HCT116 (cell line): ENCODE measurements around the gene GRIN2A. TPM values are rescaled to one million over a fixed set of nuclear protein-coding genes. Genes with fewer than 3 reads are reported as not detected.

ENCODE experiments used
- ATAC-seq: fragments of 200-7000 bp; cut with Tn5 transposase; 2 replicates; pipeline ENCODE4 v1.9.1; 2020; ENCODE audit warnings: mild to moderate bottlenecking, moderate library complexity
- BruUV-seq: library from RNA; stranded (reverse); fragments of 400-500 nt; replicated peaks from 2 replicates; lab custom pipeline; 2021; lab: Mats Ljungman, UMichigan
- CTCF ChIA-PET: fragments of 300-600 bp; sonication (Branson Sonifier 250); formaldehyde crosslinking; loops from one replicate; lab custom pipeline; 2021; ENCODE audit warnings: antibody characterized with exemption; lab: Charles Lee
- POLR2A ChIA-PET: fragments of 300-600, 350-600 bp; sonication (Branson Sonifier 250); formaldehyde crosslinking; loops from one replicate; lab custom pipeline; 2021; ENCODE audit warnings: antibody characterized with exemption; lab: Charles Lee
- RAD21 ChIA-PET, 2 experiments: fragments of 300-600 bp; sonication (Branson Sonifier 250); formaldehyde crosslinking; loops; one replicate each; lab custom pipeline; 2023; ENCODE audit warnings: low total read pairs in 2 of 2; ENCODE audit not compliant: uncharacterized antibody in 2 of 2, unreplicated experiment in 2 of 2, low non-redundant PET in 1 of 2; lab: Charles Lee
- DNase-seq: peaks from one replicate; pipeline ENCODE4 v3.0.0-alpha.2; 2010; ENCODE audit warnings: low read depth, low spot score
- H2AFZ ChIP-seq: fragments of 200-600 bp; shearing (Covaris generic), sonication (generic); 2 replicates; pipeline ENCODE4 v1.6.1; 2017; ENCODE audit warnings: low read depth, mixed run types, mixed read lengths, antibody characterized with exemption, low read length; ENCODE audit not compliant: poor library complexity, severe bottlenecking
- H3K27ac ChIP-seq: 2 replicates; pipeline ENCODE4 v1.5.1; 2012; ENCODE audit warnings: low read depth, low read length
- H3K27me3 ChIP-seq: fragments of 200-600 bp; sonication (generic); 2 replicates; pipeline ENCODE4 v1.6.1; 2016; ENCODE audit warnings: mixed run types, low read length, mixed read lengths; ENCODE audit not compliant: insufficient read depth
- H3K36me3 ChIP-seq, 2 experiments: fragments of 200-500 bp in 1 of 2; fragments of 200-600 bp in 1 of 2; sonication (Bioruptor generic) in 1 of 2; sonication (generic) in 1 of 2; 2 replicates each; pipeline versions ENCODE4 v1.5.1 to v1.6.1; 2014 to 2016; ENCODE audit warnings: low read length in 2 of 2, inconsistent platforms in 1 of 2, mixed read lengths in 1 of 2, mixed run types in 1 of 2; ENCODE audit not compliant: insufficient read depth in 2 of 2, control insufficient read depth in 1 of 2
- H3K4me1 ChIP-seq, 2 experiments: fragments of 200-600 bp in 1 of 2; sonication (generic) in 1 of 2; 2 replicates each; pipeline versions ENCODE4 v1.5.1 to v1.6.1; 2012 to 2017; ENCODE audit warnings: low read length in 2 of 2, inconsistent platforms in 1 of 2, mild to moderate bottlenecking in 1 of 2, mixed read lengths in 1 of 2, mixed run types in 1 of 2, moderate library complexity in 1 of 2; ENCODE audit not compliant: insufficient read depth in 2 of 2, control insufficient read depth in 1 of 2
- H3K4me2 ChIP-seq: fragments of 200-600 bp; sonication (generic); 2 replicates; pipeline ENCODE4 v1.6.1; 2017; ENCODE audit warnings: mixed run types, low read length, mixed read lengths
- H3K4me3 ChIP-seq, 2 experiments: fragments of 200-600 bp in 1 of 2; sonication (generic) in 1 of 2; replicated peaks in 1 of 2; 2 replicates each; pipeline ENCODE4 v1.5.1; 2011 to 2016; ENCODE audit warnings: low read length in 2 of 2, control low read depth in 1 of 2, low read depth in 1 of 2, mild to moderate bottlenecking in 1 of 2, mixed read lengths in 1 of 2, mixed run types in 1 of 2
- H3K79me2 ChIP-seq: fragments of 200-600 bp; sonication (generic); 2 replicates; pipeline ENCODE4 v1.6.1; 2017; ENCODE audit warnings: mild to moderate bottlenecking, mixed run types, low read length, moderate library complexity, mixed read lengths; ENCODE audit not compliant: insufficient read depth
- H3K9ac ChIP-seq: fragments of 200-600 bp; sonication (generic); 2 replicates; pipeline ENCODE4 v1.6.1; 2016; ENCODE audit warnings: low read length, mixed read lengths
- H3K9me2 ChIP-seq: fragments of 200-600 bp; sonication (generic), shearing (Covaris generic); 2 replicates; pipeline ENCODE4 v1.6.1; 2017; ENCODE audit warnings: mixed run types, mild to moderate bottlenecking, moderate library complexity; ENCODE audit not compliant: insufficient read depth
- H3K9me3 ChIP-seq, 2 experiments: fragments of 200-500 bp in 1 of 2; fragments of 200-600 bp in 1 of 2; sonication (Bioruptor generic) in 1 of 2; sonication (generic) in 1 of 2; 2 replicates each; pipeline ENCODE4 v1.6.1; 2014 to 2017; ENCODE audit warnings: low read length in 2 of 2, mixed read lengths in 2 of 2, inconsistent platforms in 1 of 2, low read depth in 1 of 2, mild to moderate bottlenecking in 1 of 2, mixed run types in 1 of 2, moderate library complexity in 1 of 2; ENCODE audit not compliant: control insufficient read depth in 1 of 2, insufficient read depth in 1 of 2
- H4K20me1 ChIP-seq: fragments of 200-600 bp; sonication (generic), shearing (Covaris generic); 2 replicates; pipeline ENCODE4 v1.6.1; 2017; ENCODE audit warnings: mixed run types, mild to moderate bottlenecking, moderate library complexity; ENCODE audit not compliant: insufficient read depth
- ATF3 ChIP-seq: IDR thresholded peaks from 2 replicates; pipeline ENCODE4 v1.6.1; 2012
- CBX3 ChIP-seq: IDR thresholded peaks from 2 replicates; pipeline ENCODE4 v1.6.1; 2012; ENCODE audit warnings: low read depth
- EGR1 ChIP-seq: IDR thresholded peaks from 2 replicates; pipeline ENCODE4 v1.6.1; 2012; ENCODE audit warnings: low read depth
- ELF1 ChIP-seq: IDR thresholded peaks from 2 replicates; pipeline ENCODE4 v1.6.1; 2012; ENCODE audit warnings: low read depth, borderline replicate concordance
- EZH2phosphoT487 ChIP-seq: fragments of 200-600 bp; IDR thresholded peaks from 2 replicates; pipeline ENCODE4 v1.6.1; 2018; ENCODE audit warnings: antibody characterized with exemption, borderline replicate concordance
- FOSL1 ChIP-seq: IDR thresholded peaks from 2 replicates; pipeline ENCODE4 v1.6.1; 2012; ENCODE audit warnings: low read depth
- JUND ChIP-seq: IDR thresholded peaks from 2 replicates; pipeline ENCODE4 v1.6.1; 2012
- MAX ChIP-seq: IDR thresholded peaks from 2 replicates; pipeline ENCODE4 v1.6.1; 2012
- POLR2AphosphoS5 ChIP-seq: IDR thresholded peaks from 2 replicates; pipeline ENCODE4 v1.6.1; 2011; ENCODE audit warnings: mild to moderate bottlenecking, low read depth, low read length, moderate library complexity
- RAD21 ChIP-seq: IDR thresholded peaks from 2 replicates; pipeline ENCODE4 v1.6.1; 2012; ENCODE audit warnings: low read depth, mild to moderate bottlenecking
- REST ChIP-seq: IDR thresholded peaks from 2 replicates; pipeline ENCODE4 v1.6.1; 2012; ENCODE audit warnings: low read depth
- SIN3A ChIP-seq: IDR thresholded peaks from 2 replicates; pipeline ENCODE4 v1.6.1; 2012; ENCODE audit warnings: low read depth
- TCF7L2 ChIP-seq: IDR thresholded peaks from 2 replicates; pipeline ENCODE4 v1.7.0; 2011; ENCODE audit warnings: borderline replicate concordance, inconsistent platforms; ENCODE audit not compliant: insufficient read depth, insufficient read length; ENCODE audit errors: extremely low read depth
- YY1 ChIP-seq: IDR thresholded peaks from 2 replicates; pipeline ENCODE4 v1.6.1; 2011; ENCODE audit warnings: low read length, low read depth, moderate library complexity, mild to moderate bottlenecking; ENCODE audit not compliant: insufficient replicate concordance; ENCODE audit errors: extremely low read depth
- ZNF274 ChIP-seq: fragments of 200-500 bp; sonication (Bioruptor generic); IDR thresholded peaks from 2 replicates; pipeline ENCODE4 v1.6.1; 2014; ENCODE audit warnings: mild to moderate bottlenecking, low read depth, low read length, inconsistent platforms
- intact Hi-C: fragments of 100-400 bp; cut with micrococcal nuclease; formaldehyde crosslinking; loops from 2 replicates; pipeline ENCODE4 v1.10.0; 2022
- total RNA-seq: library from RNA; stranded (reverse); gene quantifications from one replicate; pipeline ENCODE4 v1.2.1, GENCODE V29; 2021; ENCODE audit not compliant: unreplicated experiment

GRIN2A gene
- total RNA-seq, 1 experiment from 2014 or later, result 0.02 TPM

GRCh38 chr16:10123141-10123540 lies 59.1 kb downstream of the GRIN2A start:
- no peak overlapping the region for H3K9ac ChIP-seq
- no peak for DNase-seq
- H4K20me1 ChIP-seq, result no peaks in the 10 kb centered on the region
- TF ChIP-seq JUND (no peak), POLR2AphosphoS5 (no peak), ZNF274 (no peak), SIN3A (no peak), EGR1 (no peak), MAX (no peak), REST (no peak), FOSL1 (no peak), YY1 (no peak), TCF7L2 (no peak), ELF1 (no peak), CBX3 (no peak), ATF3 (no peak), RAD21 (no peak), EZH2phosphoT487 (no peak)
- H2AFZ ChIP-seq, result no peak overlapping the region
- no TSS peak for BruUV-seq
- ATAC-seq, result no peak
- no peak overlapping the region for H3K27ac ChIP-seq
- POLR2A ChIA-PET, result no interaction called here
- RAD21 ChIA-PET, result no interaction called here
- H3K27me3 ChIP-seq, result peaks cover 51% of the 10 kb centered on the region
- no peak overlapping the region for H3K4me3 ChIP-seq
- H3K9me3 ChIP-seq, result no peaks in the 10 kb centered on the region
- H3K79me2 ChIP-seq, result no peaks in the 10 kb centered on the region
- H3K4me2 ChIP-seq, result no peak overlapping the region
- CTCF ChIA-PET, result no interaction called here
- no peaks in the 10 kb centered on the region for H3K36me3 ChIP-seq
- no peaks in the 10 kb centered on the region for H3K4me1 ChIP-seq
- no peaks in the 10 kb centered on the region for H3K9me2 ChIP-seq
- intact Hi-C loops, result no loop called here
